OCI-LY1 (cell line): Measurements from ENCODE around the gene UVSSA.

Experiments used
- H2AFZ ChIP-seq: fragments of 200-600 bp; sonication (generic), shearing (Covaris generic); 2 replicates; pipeline ENCODE4 v1.6.0; 2014; ENCODE audit warnings: antibody characterized with exemption, mild to moderate bottlenecking, low read length
- H3F3A ChIP-seq: fragments of 200-600 bp; sonication (generic), shearing (Covaris generic); 2 replicates; pipeline ENCODE4 v1.6.0; 2014; ENCODE audit warnings: mild to moderate bottlenecking, antibody characterized with exemption, low read length, moderate library complexity; ENCODE audit not compliant: insufficient read depth
- H3K27ac ChIP-seq: fragments of 200-600 bp; sonication (generic); 2 replicates; pipeline ENCODE4 v1.5.1; 2014; ENCODE audit warnings: low read length, mixed run types, mild to moderate bottlenecking, low read depth; ENCODE audit not compliant: poor library complexity, severe bottlenecking
- H3K27me3 ChIP-seq: fragments of 200-600 bp; sonication (generic); 2 replicates; pipeline ENCODE4 v1.6.0; 2014; ENCODE audit warnings: antibody characterized with exemption, mild to moderate bottlenecking, low read length, moderate library complexity; ENCODE audit not compliant: insufficient read depth
- H3K36me3 ChIP-seq: fragments of 200-600 bp; sonication (generic); 2 replicates; pipeline ENCODE4 v1.6.1; 2014; ENCODE audit warnings: mild to moderate bottlenecking, antibody characterized with exemption, low read length, moderate library complexity, mixed read lengths; ENCODE audit not compliant: insufficient read depth
- H3K4me1 ChIP-seq: fragments of 200-600 bp; sonication (generic); 2 replicates; pipeline ENCODE4 v1.5.1; 2014; ENCODE audit warnings: mild to moderate bottlenecking, low read length, moderate library complexity; ENCODE audit not compliant: insufficient read depth, severe bottlenecking
- H3K4me2 ChIP-seq: fragments of 200-600 bp; sonication (generic), shearing (Covaris generic); 2 replicates; pipeline ENCODE4 v1.6.1; 2014; ENCODE audit warnings: low read length
- H3K4me3 ChIP-seq: fragments of 200-600 bp; sonication (generic); 2 replicates; pipeline ENCODE4 v1.5.1; 2014; ENCODE audit warnings: low read length, low read depth, mild to moderate bottlenecking, mixed read lengths; ENCODE audit not compliant: poor library complexity, severe bottlenecking
- H3K79me2 ChIP-seq: fragments of 200-600 bp; shearing (Covaris generic); 2 replicates; pipeline ENCODE4 v1.6.1; 2016; ENCODE audit warnings: mixed run types, low read length, mixed read lengths; ENCODE audit not compliant: insufficient read depth
- H3K9ac ChIP-seq: fragments of 200-600 bp; sonication (generic), shearing (Covaris generic); 2 replicates; pipeline ENCODE4 v1.6.1; 2014; ENCODE audit warnings: mild to moderate bottlenecking, low read length, mixed read lengths
- H3K9me2 ChIP-seq: fragments of 200-600 bp; sonication (generic), shearing (Covaris generic); 2 replicates; pipeline ENCODE4 v1.6.1; 2014; ENCODE audit warnings: low read depth, mild to moderate bottlenecking, low read length, mixed read lengths
- H3K9me3 ChIP-seq: fragments of 200-600 bp; shearing (Covaris generic); 2 replicates; pipeline ENCODE4 v1.6.1; 2014; ENCODE audit warnings: low read length, mixed read lengths
- H4K20me1 ChIP-seq: fragments of 200-600 bp; sonication (generic), shearing (Covaris generic); 2 replicates; pipeline ENCODE4 v1.6.0; 2016; ENCODE audit warnings: mild to moderate bottlenecking, low read length; ENCODE audit not compliant: insufficient read depth
- CTCF ChIP-seq: fragments of 200-600 bp; sonication (generic), shearing (Covaris generic); IDR thresholded peaks from 2 replicates; pipeline ENCODE4 v1.5.1; 2017; ENCODE audit warnings: mild to moderate bottlenecking, antibody characterized with exemption, low read length, moderate library complexity, mixed read lengths
- EZH2 ChIP-seq: fragments of 200-600 bp; sonication (generic), shearing (Covaris generic); IDR thresholded peaks from 2 replicates; pipeline ENCODE4 v1.8.0; 2017; ENCODE audit warnings: borderline replicate concordance, mixed run types, mild to moderate bottlenecking, antibody characterized with exemption, low read length, moderate library complexity, mixed read lengths

Gene UVSSA

GRCh38 chr4:1375761-1376322, 28.8 kb downstream of the UVSSA start:
- H3K27me3 ChIP-seq = no peaks in the 10 kb centered on the region
- no peaks in the 10 kb centered on the region for H3K9me3 ChIP-seq
- H3K27ac ChIP-seq = no peak overlapping the region
- no peaks in the 10 kb centered on the region for H3K4me1 ChIP-seq
- no peaks in the 10 kb centered on the region for H3K79me2 ChIP-seq
- H3K9me2 ChIP-seq = no peaks in the 10 kb centered on the region
- H3K36me3 ChIP-seq = no peaks in the 10 kb centered on the region
- TF ChIP-seq CTCF = no peak
- TF ChIP-seq EZH2 = no peak
- no peaks in the 10 kb centered on the region for H4K20me1 ChIP-seq
- no peak overlapping the region for H3K4me2 ChIP-seq
- H3F3A ChIP-seq = no peaks in the 10 kb centered on the region
- no peak overlapping the region for H2AFZ ChIP-seq
- H3K9ac ChIP-seq = no peak overlapping the region
- no peak overlapping the region for H3K4me3 ChIP-seq

- H3K27me3 ChIP-seq = no peaks in the 10 kb centered on the region
- TF ChIP-seq CTCF (no peak), EZH2 (no peak)
- H4K20me1 ChIP-seq = no peaks in the 10 kb centered on the region
- no peaks in the 10 kb centered on the region for H3F3A ChIP-seq
- H3K4me3 ChIP-seq = no peak overlapping the region
- no peak overlapping the region for H3K27ac ChIP-seq
- no peaks in the 10 kb centered on the region for H3K4me1 ChIP-seq
- no peak overlapping the region for H3K9ac ChIP-seq
- no peaks in the 10 kb centered on the region for H3K9me3 ChIP-seq
- H2AFZ ChIP-seq = no peak overlapping the region
- no peaks in the 10 kb centered on the region for H3K36me3 ChIP-seq
- H3K9me2 ChIP-seq = no peaks in the 10 kb centered on the region
- no peak overlapping the region for H3K4me2 ChIP-seq
- no peaks in the 10 kb centered on the region for H3K79me2 ChIP-seq
Measured at GRCh38 chr4:1376391-1376840, 29.4 kb downstream of the UVSSA start.

- H4K20me1 ChIP-seq = no peaks in the 10 kb centered on the region
- no peak overlapping the region for H3K4me3 ChIP-seq
- H3K27ac ChIP-seq = no peak overlapping the region
Measured at GRCh38 chr4:1376841-1377605, 30.0 kb downstream of the UVSSA start.

More at GRCh38 chr4:1376841-1377605, 30.0 kb downstream of the UVSSA start:
- no peaks in the 10 kb centered on the region for H3F3A ChIP-seq
- H3K36me3 ChIP-seq = no peaks in the 10 kb centered on the region
- H3K4me2 ChIP-seq = no peak overlapping the region
- H3K9me3 ChIP-seq = no peaks in the 10 kb centered on the region
- no peak overlapping the region for H3K9ac ChIP-seq
- no peaks in the 10 kb centered on the region for H3K27me3 ChIP-seq
- no peaks in the 10 kb centered on the region for H3K4me1 ChIP-seq
- TF ChIP-seq CTCF (no peak), EZH2 (no peak)
- H3K79me2 ChIP-seq = no peaks in the 10 kb centered on the region
- no peak overlapping the region for H2AFZ ChIP-seq
- no peaks in the 10 kb centered on the region for H3K9me2 ChIP-seq
